ENCODE results near the gene GOLGA6L6.
"Not testable (repeated sequence)": the region's sequence is repeated elsewhere in the genome, so short reads cannot be mapped to it uniquely, and the experiment has no call there.

GRCh38 chr15:20582726-20583115 is 41.1 kb upstream of the GOLGA6L6 start:
- not testable (repeated sequence) for TF ChIP-seq POLR2A, CTCF, POLR2AphosphoS5 (IDR thresholded peaks at IDR 0.05)
